ENCODE data around the gene GNA12.

- TF ChIP-seq CTCF (IDR thresholded peaks at IDR 0.05; ENCODE audit: insufficient read depth, low read depth, low read length) (no peak), EZH2 (IDR thresholded peaks at IDR 0.05; ENCODE audit: insufficient read depth, low read length) (no peak)
Observed at GRCh38 chr7:2708041-2708440, 136.1 kb downstream of the GNA12 start.
